ENCODE measurements around the gene KCNC1. TPM values are rescaled to one million over a fixed set of nuclear protein-coding genes. Genes with fewer than 3 reads are reported as not detected.

The KCNC1 gene
- total RNA-seq, result not detected in 2 replicates

DNA sequence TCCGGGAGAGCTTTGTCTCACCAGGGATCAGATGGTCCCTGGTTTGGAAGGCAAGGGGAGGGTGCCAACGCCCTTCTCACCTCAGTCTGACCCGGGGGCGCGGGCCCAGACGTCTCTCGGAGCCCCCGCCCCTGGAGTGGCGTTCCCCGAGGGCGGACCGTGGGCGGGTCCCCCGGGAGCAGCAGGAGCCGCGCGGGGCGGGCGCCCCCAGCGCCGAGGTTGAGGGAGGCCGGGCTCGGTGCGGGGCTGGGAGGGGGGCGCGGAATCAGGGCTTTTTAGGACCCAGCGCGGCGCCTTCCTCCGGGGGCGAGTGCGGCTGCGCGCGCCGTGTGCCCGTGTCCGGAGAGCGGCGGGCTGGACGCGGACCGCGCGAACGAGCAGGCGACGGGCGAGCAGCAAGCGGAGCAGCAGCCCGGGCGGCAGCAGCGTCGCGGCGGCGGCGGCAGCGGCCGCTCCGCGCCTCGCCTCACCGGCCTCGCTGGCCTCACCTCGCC, at the start of gene KCNC1:
Gene KCNC1, plus strand, starts transcription at position 364 of the 494 bp plus-strand sequence. CDS start 1,222 bp downstream, outside the sequence.

GRCh38 chr11:17719028-17719937, 15.3 kb upstream of the KCNC1 start, which contains the start of gene MYOD1:
Gene MYOD1 (plus strand): TSS chr11:17719571. CDS start chr11:17719783, 212 bp downstream.

Other genes with a start within 250 kb of the KCNC1 start
- gene USH1C, start 190.4 kb upstream of the KCNC1 start, total RNA-seq, result not detected in 2 replicates
- not detected in 2 replicates for gene OTOG, start 187.5 kb upstream of the KCNC1 start, total RNA-seq
- 0.51 TPM in 1 of 2 replicates, not detected in the other for gene MYOD1, start 15.2 kb upstream of the KCNC1 start, total RNA-seq

Measured in pericardium fibroblast (primary cell).